NCI-H2107 (cell line): Measurements from ENCODE around the gene RBM15B.
A peak's percentile ranks its signal among the peaks of the same experiment; 100 is the strongest.
"Not testable (repeated sequence)": the region's sequence is repeated elsewhere in the genome, so short reads cannot be mapped to it uniquely, and the experiment has no call there.

Source experiments
- DNase-seq: peaks from one replicate; lab custom pipeline; 2025; lab: John Stamatoyannopoulos, UW

RBM15B gene

GRCh38 chr3:51379301-51379700 lies 11.8 kb upstream of the RBM15B start:
- no peak for DNase-seq

GRCh38 chr3:51379746-51380455 lies 11.2 kb upstream of the RBM15B start:
- DNase-seq, result no peak

- no peak for DNase-seq
Measured at GRCh38 chr3:51380601-51381332, 10.3 kb upstream of the RBM15B start.

- DNase-seq, result no peak
Measured at GRCh38 chr3:51381333-51381705, 9.8 kb upstream of the RBM15B start.

- no peak for DNase-seq
Measured at GRCh38 chr3:51382076-51382745, 8.9 kb upstream of the RBM15B start.

GRCh38 chr3:51382947-51383578 lies 8.0 kb upstream of the RBM15B start:
- DNase-seq, result no peak

- DNase-seq, result no peak
Measured at GRCh38 chr3:51384055-51384725, 6.9 kb upstream of the RBM15B start.

- DNase-seq, result peak; percentile 65
Measured at GRCh38 chr3:51384726-51385473, 6.2 kb upstream of the RBM15B start, which contains the start of gene MANF. Gene MANF, plus strand, starts transcription at chr3:51385291. Its CDS starts 52 bp downstream, at chr3:51385343.

- DNase-seq, result no peak
Measured at GRCh38 chr3:51385621-51386091, 5.4 kb upstream of the RBM15B start.

GRCh38 chr3:51386159-51386851 lies 4.8 kb upstream of the RBM15B start:
- no peak for DNase-seq

GRCh38 chr3:51386852-51387229 lies 4.2 kb upstream of the RBM15B start:
- no peak for DNase-seq

GRCh38 chr3:51387281-51387680 lies 3.8 kb upstream of the RBM15B start:
- not testable (repeated sequence) for DNase-seq

- DNase-seq, result no peak
Measured at GRCh38 chr3:51388286-51389029, 2.6 kb upstream of the RBM15B start.

GRCh38 chr3:51389423-51390183 lies 1.5 kb upstream of the RBM15B start:
- DNase-seq, result no peak

GRCh38 chr3:51390246-51391074 lies 625 bp upstream of the RBM15B start:
- no peak for DNase-seq

- DNase-seq, result no peak
Measured at GRCh38 chr3:51391566-51392354, 675 bp downstream of the RBM15B start.
